Mucosa of descending colon (tissue), 3 donors: ENCODE results near the gene MAP2. TPM values are rescaled to one million over a fixed set of nuclear protein-coding genes. Genes with fewer than 3 reads are reported as not detected.

ENCODE experiments used
- ATAC-seq: fragments of 200-7000 bp; cut with Tn5 transposase; one replicate; pipeline ENCODE4 v1.9.1; 2020; ENCODE audit warnings: mild to moderate bottlenecking, moderate library complexity
- DNase-seq, 3 donors: peaks; one replicate each; pipeline ENCODE4 v3.0.0-alpha.2; 2020
- H3K36me3 ChIP-seq: fragments of 200-600 bp; one replicate; pipeline ENCODE4 v1.8.0; 2021; ENCODE audit warnings: low read depth, mild to moderate bottlenecking
- H3K4me1 ChIP-seq: fragments of 200-600 bp; one replicate; pipeline ENCODE4 v1.8.0; 2021; ENCODE audit warnings: low read depth, mild to moderate bottlenecking
- H3K4me3 ChIP-seq: fragments of 200-600 bp; one replicate; pipeline ENCODE4 v1.8.0; 2021; ENCODE audit warnings: mild to moderate bottlenecking
- H3K9me3 ChIP-seq: fragments of 200-600 bp; one replicate; pipeline ENCODE4 v1.8.0; 2021; ENCODE audit warnings: mild to moderate bottlenecking
- intact Hi-C, 2 donors: fragments of 100-400 bp; cut with DNase I in 1 of 2; cut with micrococcal nuclease in 1 of 2; formaldehyde crosslinking; loops; one replicate each; pipeline versions ENCODE4 v1.11.0 to v1.11.1; 2022; cut with DNase I, micrococcal nuclease
- total RNA-seq, 3 donors: library from RNA; stranded (reverse); fragmentation: NEBNext Ultra II Directional in 2 of 3; extraction: Animal tissue kit (Norgen Biotek cat#: 25700) in 2 of 3; gene quantifications; one replicate each; pipeline versions ENCODE4 v1.2.1 to v1.2.4, GENCODE V29; 2021 to 2023
- TF ChIP-seq, protein P1 (sequence below): fragments of 200-600 bp; IDR thresholded peaks from one replicate; pipeline ENCODE4 v1.8.0; 2022; ENCODE audit warnings: antibody characterized with exemption, mild to moderate bottlenecking
- donor health status: DM: no; HTN: no; CAD: no; lungs with moderate emphysema.
- donor health status: DM: no; HTN: no; CAD: no.
- donor health status: DM: no; HTN: yes; CAD: no.

Gene MAP2
- total RNA-seq, 3 donors from 2014 or later: 2.3 to 8.4 (median 2.5) TPM

DNA sequence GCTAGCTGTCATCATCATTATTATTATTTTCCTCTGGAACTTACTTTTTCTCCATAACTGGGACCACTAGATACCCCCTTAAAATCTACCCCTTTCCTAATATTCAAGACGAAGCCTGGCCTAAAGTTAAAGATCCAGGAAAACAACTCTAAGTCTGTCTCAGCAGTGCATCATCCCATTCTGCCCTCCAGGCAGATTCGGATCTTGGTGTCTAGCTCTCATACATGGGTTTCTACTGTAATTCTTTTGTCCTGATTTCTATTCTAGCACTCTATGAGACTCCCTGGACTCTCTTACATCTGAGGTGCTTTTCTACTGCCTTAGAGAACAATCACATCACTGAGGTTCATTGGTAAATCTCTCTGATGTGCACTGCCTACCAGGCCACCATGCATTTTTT, 35.5 kb downstream of the MAP2 start:
- TF ChIP-seq, protein P1, sequence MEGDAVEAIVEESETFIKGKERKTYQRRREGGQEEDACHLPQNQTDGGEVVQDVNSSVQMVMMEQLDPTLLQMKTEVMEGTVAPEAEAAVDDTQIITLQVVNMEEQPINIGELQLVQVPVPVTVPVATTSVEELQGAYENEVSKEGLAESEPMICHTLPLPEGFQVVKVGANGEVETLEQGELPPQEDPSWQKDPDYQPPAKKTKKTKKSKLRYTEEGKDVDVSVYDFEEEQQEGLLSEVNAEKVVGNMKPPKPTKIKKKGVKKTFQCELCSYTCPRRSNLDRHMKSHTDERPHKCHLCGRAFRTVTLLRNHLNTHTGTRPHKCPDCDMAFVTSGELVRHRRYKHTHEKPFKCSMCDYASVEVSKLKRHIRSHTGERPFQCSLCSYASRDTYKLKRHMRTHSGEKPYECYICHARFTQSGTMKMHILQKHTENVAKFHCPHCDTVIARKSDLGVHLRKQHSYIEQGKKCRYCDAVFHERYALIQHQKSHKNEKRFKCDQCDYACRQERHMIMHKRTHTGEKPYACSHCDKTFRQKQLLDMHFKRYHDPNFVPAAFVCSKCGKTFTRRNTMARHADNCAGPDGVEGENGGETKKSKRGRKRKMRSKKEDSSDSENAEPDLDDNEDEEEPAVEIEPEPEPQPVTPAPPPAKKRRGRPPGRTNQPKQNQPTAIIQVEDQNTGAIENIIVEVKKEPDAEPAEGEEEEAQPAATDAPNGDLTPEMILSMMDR: no peak
- H3K4me3 ChIP-seq: no peak overlapping the region
- no peak for ATAC-seq

GRCh38 chr2:209460151-209460761, 36.4 kb downstream of the MAP2 start:
- ATAC-seq: no peak
- intact Hi-C loops: no loop called here
- DNase-seq: no peak

More for the DNA sequence above, 35.5 kb downstream of the MAP2 start:
- Histone ChIP-seq H3K9me3 (no peaks in the 10 kb centered on the region), H3K36me3 (no peaks in the 10 kb centered on the region), H3K4me1 (no peaks in the 10 kb centered on the region)
- DNase-seq: no peak
- intact Hi-C loops: no loop called here

DNA sequence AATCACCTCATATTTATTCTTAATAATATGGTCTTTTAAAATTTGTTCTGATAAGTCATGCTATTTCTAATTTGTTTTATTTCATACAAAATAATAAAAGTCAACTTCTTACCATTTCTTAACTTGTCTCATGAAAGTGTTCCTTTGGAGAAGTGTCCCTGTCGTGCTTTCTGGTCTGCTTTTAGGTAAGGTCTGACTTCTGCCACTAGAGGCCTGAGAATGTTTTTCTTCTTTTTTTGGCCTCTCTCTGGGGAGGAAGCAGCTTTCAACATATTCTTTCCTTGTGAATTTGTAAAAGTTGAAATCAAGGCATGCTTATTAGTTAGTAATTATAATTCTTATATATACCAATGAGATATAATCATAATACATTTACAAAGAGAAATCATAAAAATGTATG, 39.4 kb downstream of the MAP2 start:
- Histone ChIP-seq H3K9me3 (no peaks in the 10 kb centered on the region), H3K4me3 (no peak overlapping the region), H3K4me1 (no peaks in the 10 kb centered on the region), H3K36me3 (no peaks in the 10 kb centered on the region)
- ATAC-seq (no peak), DNase-seq (no peak)
- TF ChIP-seq, protein P1: no peak
- intact Hi-C loops: no loop called here

More at GRCh38 chr2:209460151-209460761, 36.4 kb downstream of the MAP2 start:
- H3K4me3 ChIP-seq: no peak overlapping the region
- no peaks in the 10 kb centered on the region for H3K9me3 ChIP-seq
- no peaks in the 10 kb centered on the region for H3K4me1 ChIP-seq
- no peaks in the 10 kb centered on the region for H3K36me3 ChIP-seq
- TF ChIP-seq, protein P1: no peak

GRCh38 chr2:209463835-209464234, 40.0 kb downstream of the MAP2 start:
- Histone ChIP-seq H3K4me1 (no peaks in the 10 kb centered on the region), H3K4me3 (no peak overlapping the region), H3K36me3 (no peaks in the 10 kb centered on the region), H3K9me3 (no peaks in the 10 kb centered on the region)
- ATAC-seq (no peak), DNase-seq (no peak)
- intact Hi-C loops: no loop called here
- TF ChIP-seq, protein P1: no peak

GRCh38 chr2:209468846-209469245, 45.0 kb downstream of the MAP2 start:
- Histone ChIP-seq H3K4me3 (no peak overlapping the region), H3K9me3 (no peaks in the 10 kb centered on the region), H3K4me1 (no peaks in the 10 kb centered on the region), H3K36me3 (no peaks in the 10 kb centered on the region)
- TF ChIP-seq, protein P1: no peak
- DNase-seq (no peak), ATAC-seq (no peak)
- intact Hi-C loops: no loop called here

GRCh38 chr2:209469481-209469880, 45.6 kb downstream of the MAP2 start:
- DNase-seq: no peak
- intact Hi-C loops: no loop called here
- no peak for ATAC-seq
- Histone ChIP-seq H3K4me3 (no peak overlapping the region), H3K4me1 (no peaks in the 10 kb centered on the region), H3K36me3 (no peaks in the 10 kb centered on the region), H3K9me3 (no peaks in the 10 kb centered on the region)
- TF ChIP-seq, protein P1: no peak
